Naive thymus-derived CD4-positive, alpha-beta T cell (primary cell): ENCODE measurements around the gene TOR4A. TPM values are rescaled to one million over a fixed set of nuclear protein-coding genes. Genes with fewer than 3 reads are reported as not detected.
A peak's percentile ranks its signal among the peaks of the same experiment; 100 is the strongest.
"Not testable (repeated sequence)": the region's sequence is repeated elsewhere in the genome, so short reads cannot be mapped to it uniquely, and the experiment has no call there.

Source experiments
- ATAC-seq: fragments of 150-1000 bp; cut with Tn5 transposase; 2 replicates; pipeline ENCODE4 v1.10.0; 2021; ENCODE audit warnings: mild to moderate bottlenecking, moderate library complexity
- CTCF ChIA-PET: fragments of 350-600 bp; sonication (Branson Sonifier 250); formaldehyde crosslinking; loops from one replicate; lab custom pipeline; 2021; ENCODE audit warnings: antibody characterized with exemption; lab: Charles Lee
- POLR2A ChIA-PET: fragments of 350-600 bp; sonication (Branson Sonifier 250); formaldehyde crosslinking; loops from one replicate; lab custom pipeline; 2021; ENCODE audit warnings: antibody characterized with exemption, inconsistent platforms; lab: Charles Lee
- DNase-seq, 9 donors: peaks; one replicate each; pipeline versions ENCODE4 v3.0.0 to v3.0.0-alpha.2; 2020 to 2022; ENCODE audit warnings: mixed read lengths in 1 of 9
- H3K27ac ChIP-seq: one replicate; pipeline ENCODE4 v1.7.0; 2013; ENCODE audit warnings: mild to moderate bottlenecking, low read depth, low read length, moderate library complexity
- H3K27me3 ChIP-seq, 2 donors: one replicate each; pipeline ENCODE4 v1.7.0; 2013; ENCODE audit warnings: low read length in 2 of 2, mild to moderate bottlenecking in 2 of 2, moderate library complexity in 2 of 2; ENCODE audit not compliant: control insufficient read depth in 2 of 2, insufficient read depth in 2 of 2
- H3K36me3 ChIP-seq, 3 experiments: 1 replicate in 2 of 3; 2 replicates in 1 of 3; pipeline ENCODE4 v1.7.0; 2013; ENCODE audit warnings: low read length in 3 of 3, mild to moderate bottlenecking in 3 of 3, moderate library complexity in 1 of 3; ENCODE audit not compliant: insufficient read depth in 3 of 3, control insufficient read depth in 2 of 3
- H3K4me1 ChIP-seq, 2 donors: one replicate each; pipeline ENCODE4 v1.7.0; 2013; ENCODE audit warnings: low read length in 2 of 2, mild to moderate bottlenecking in 2 of 2, moderate library complexity in 1 of 2; ENCODE audit not compliant: control insufficient read depth in 2 of 2, insufficient read depth in 2 of 2
- H3K4me3 ChIP-seq: 2 replicates; pipeline ENCODE4 v1.7.0; 2013; ENCODE audit warnings: mild to moderate bottlenecking, low read length
- H3K9me3 ChIP-seq, 3 experiments: 1 replicate in 2 of 3; 2 replicates in 1 of 3; pipeline ENCODE4 v1.7.0; 2013; ENCODE audit warnings: low read length in 3 of 3; ENCODE audit not compliant: control insufficient read depth in 2 of 3
- H3K27ac Mint-ChIP-seq, 9 donors: one replicate each; pipeline ENCODE4 v1.8.0; 2020 to 2022; ENCODE audit warnings: mixed read lengths in 9 of 9, mild to moderate bottlenecking in 8 of 9, moderate library complexity in 5 of 9, inconsistent platforms in 2 of 9
- H3K27me3 Mint-ChIP-seq, 5 donors: one replicate each; pipeline ENCODE4 v1.8.0; 2021 to 2022; ENCODE audit warnings: mixed read lengths in 5 of 5, mild to moderate bottlenecking in 1 of 5
- H3K36me3 Mint-ChIP-seq, 5 donors: one replicate each; pipeline ENCODE4 v1.8.0; 2020 to 2022; ENCODE audit warnings: mixed read lengths in 5 of 5, mild to moderate bottlenecking in 3 of 5, inconsistent platforms in 1 of 5
- H3K4me1 Mint-ChIP-seq, 7 donors: one replicate each; pipeline ENCODE4 v1.8.0; 2020 to 2022; ENCODE audit warnings: mixed read lengths in 7 of 7, mild to moderate bottlenecking in 3 of 7, inconsistent platforms in 1 of 7
- H3K4me3 Mint-ChIP-seq, 10 donors: one replicate each; pipeline ENCODE4 v1.8.0; 2020 to 2022; ENCODE audit warnings: mild to moderate bottlenecking in 10 of 10, mixed read lengths in 10 of 10, moderate library complexity in 6 of 10, inconsistent platforms in 2 of 10
- H3K9me3 Mint-ChIP-seq, 11 donors: one replicate each; pipeline ENCODE4 v1.8.0; 2020 to 2022; ENCODE audit warnings: mixed read lengths in 11 of 11, mild to moderate bottlenecking in 4 of 11, inconsistent platforms in 1 of 11, moderate library complexity in 1 of 11
- intact Hi-C, 2 donors: fragments of 100-400 bp; cut with micrococcal nuclease; formaldehyde crosslinking; loops; one replicate each; pipeline ENCODE4 v1.15.1; 2023
- polyA plus RNA-seq, 2 donors: library from polyadenylated mRNA; unstranded; fragments of 300-500 nt; fragmentation: Illumina TruSeq; gene quantifications; one replicate each; pipeline ENCODE4 v1.2.3, GENCODE V29; 2021
- total RNA-seq, 6 experiments: library from RNA in 5 of 6; stranded (reverse) in 5 of 6; gene quantifications; 1 replicate in 5 of 6; 2 replicates in 1 of 6; pipeline ENCODE4 v1.2.3 and lab custom pipeline; 2021 to 2026

Gene TOR4A
- total and polyA plus RNA-seq, 7 experiments from 2014 or later: 0.07 to 16.6 (median 1.7) TPM; not detected in 1

- H3K27me3 ChIP-seq: no peaks in the 10 kb centered on the region
- ATAC-seq (no peak), DNase-seq (peak in 1 of 9 donors; percentile 24)
- ChIA-PET POLR2A (interaction anchor here (0.7 to 9.5 kb wide), 13 partner anchors 10 to 847 kb away, joined by 3 to 168 read pairs (median 4); partner anchors contain the start of genes ANAPC2, EXD3, MAN1B1 and NOXA1), CTCF (interaction anchor here (0.8 to 2.6 kb wide), 3 partner anchors 15 to 19 kb away, joined by 4 to 9 read pairs (median 6); partner anchors contain the start of gene TUBB4B)
- Mint-ChIP-seq H3K27ac (peak overlapping the region in 5 of 9 donors; percentile 65 to 91 (median 79)), H3K4me1 (peaks cover 0 to 22% (median 17%) of the 10 kb centered on the region in 7 donors), H3K9me3 (peaks cover 0 to 1% (median 0%) of the 10 kb centered on the region in 11 donors), H3K36me3 (peaks cover 0 to 8% (median 0%) of the 10 kb centered on the region in 5 donors), H3K27me3 (no peaks in the 10 kb centered on the region), H3K4me3 (peak overlapping the region; percentile 79 to 94 (median 88))
- H3K36me3 ChIP-seq: peaks cover 0 to 31% (median 0%) of the 10 kb centered on the region in 3 experiments
- peaks cover 11% of the 10 kb centered on the region in 2 donors for H3K4me1 ChIP-seq
- H3K9me3 ChIP-seq: no peaks in the 10 kb centered on the region
- peak overlapping the region; percentile 70 for H3K27ac ChIP-seq
- intact Hi-C loops: loop anchor here (1.0 to 2.0 kb wide), 7 partner anchors 14 to 311 kb away; partner anchors contain the start of genes TUBB4B (in 2 of the 2), ANAPC2 (in 1 of the 2), FBXW5 (in 1 of the 2) and NDOR1 (in 1 of the 2)
- H3K4me3 ChIP-seq: peak overlapping the region; percentile 91
Measured at GRCh38 chr9:137255448-137256114, 21.9 kb upstream of the TOR4A start.

- no peaks in the 10 kb centered on the region for H3K27me3 ChIP-seq
- peaks cover 0 to 31% (median 0%) of the 10 kb centered on the region in 3 experiments for H3K36me3 ChIP-seq
- H3K4me1 Mint-ChIP-seq: peaks cover 0 to 22% (median 17%) of the 10 kb centered on the region in 7 donors
- peaks cover 11% of the 10 kb centered on the region in 2 donors for H3K4me1 ChIP-seq
- H3K4me3 ChIP-seq: peak overlapping the region; percentile 91
- H3K27ac Mint-ChIP-seq: peak overlapping the region in 2 of 9 donors; percentile 51 to 60
- peaks cover 0 to 1% (median 0%) of the 10 kb centered on the region in 11 donors for H3K9me3 Mint-ChIP-seq
- no peak overlapping the region for H3K27ac ChIP-seq
- H3K27me3 Mint-ChIP-seq: no peaks in the 10 kb centered on the region
- ChIA-PET POLR2A (interaction anchor here (0.7 to 9.5 kb wide), 10 partner anchors 9 to 275 kb away, joined by 3 to 168 read pairs (median 4); partner anchors contain the start of genes MAN1B1, TPRN and TUBB4B), CTCF (interaction anchor here (0.6 to 1.4 kb wide), 4 partner anchors 15 to 449 kb away, joined by 3 to 6 read pairs (median 4); partner anchors contain the start of genes RABL6 and TUBB4B)
- intact Hi-C loops: no loop called here
- peaks cover 0 to 8% (median 0%) of the 10 kb centered on the region in 5 donors for H3K36me3 Mint-ChIP-seq
- DNase-seq (no peak), ATAC-seq (no peak)
- H3K4me3 Mint-ChIP-seq: peak overlapping the region; percentile 79 to 94 (median 88)
- no peaks in the 10 kb centered on the region for H3K9me3 ChIP-seq
Measured at GRCh38 chr9:137256362-137256761, 21.2 kb upstream of the TOR4A start.

GRCh38 chr9:137256856-137257255, 20.7 kb upstream of the TOR4A start:
- Mint-ChIP-seq H3K4me1 (peaks cover 0 to 22% (median 17%) of the 10 kb centered on the region in 7 donors), H3K27ac (no peak overlapping the region), H3K4me3 (peak overlapping the region in 9 of 10 donors; percentile 42 to 94 (median 88)), H3K36me3 (peaks cover 0 to 12% (median 4%) of the 10 kb centered on the region in 5 donors), H3K9me3 (peaks cover 0 to 1% (median 0%) of the 10 kb centered on the region in 11 donors), H3K27me3 (no peaks in the 10 kb centered on the region)
- Histone ChIP-seq H3K4me1 (peaks cover 11% of the 10 kb centered on the region in 2 donors), H3K27ac (no peak overlapping the region), H3K4me3 (no peak overlapping the region), H3K9me3 (no peaks in the 10 kb centered on the region), H3K27me3 (no peaks in the 10 kb centered on the region), H3K36me3 (peaks cover 0 to 31% (median 0%) of the 10 kb centered on the region in 3 experiments)
- CTCF ChIA-PET: interaction anchor here (1.2 to 1.4 kb wide), 2 partner anchors 17 to 20 kb away, joined by 4 to 6 read pairs; no protein-coding TSS in a partner anchor
- intact Hi-C loops: no loop called here
- POLR2A ChIA-PET: interaction anchor here (1.1 to 9.5 kb wide), 7 partner anchors 9 to 128 kb away, joined by 3 to 168 read pairs (median 4); partner anchors contain the start of genes TPRN and TUBB4B
- ATAC-seq (no peak), DNase-seq (no peak)

- H3K27me3 Mint-ChIP-seq, H3K9me3 ChIP-seq, ATAC-seq, H3K27ac Mint-ChIP-seq, H3K9me3 Mint-ChIP-seq, H3K27ac ChIP-seq, H3K4me3 Mint-ChIP-seq, H3K4me1 Mint-ChIP-seq, H3K4me1 ChIP-seq, H3K27me3 ChIP-seq, H3K4me3 ChIP-seq, POLR2A ChIA-PET: not testable (repeated sequence)
- DNase-seq: peak in 1 of 9 donors; percentile 3
- CTCF ChIA-PET: interaction anchor here (1.4 kb wide), 1 partner anchor 26 kb away, joined by 3 read pairs; no protein-coding TSS in a partner anchor
- H3K36me3 Mint-ChIP-seq: peaks cover 0 to 19% (median 6%) of the 10 kb centered on the region in 5 donors
- H3K36me3 ChIP-seq: peaks cover 0 to 58% (median 4%) of the 10 kb centered on the region in 3 experiments
- intact Hi-C loops: loop anchor here in 1 of 2 donors (1.0 kb wide), 1 partner anchor 26 kb away; no protein-coding TSS in a partner anchor
Measured at GRCh38 chr9:137262173-137262908, 15.2 kb upstream of the TOR4A start.

- Mint-ChIP-seq H3K9me3 (no peaks in the 10 kb centered on the region), H3K27ac (no peak overlapping the region), H3K27me3 (no peaks in the 10 kb centered on the region), H3K4me3 (no peak overlapping the region), H3K4me1 (peaks cover 0 to 5% (median 0%) of the 10 kb centered on the region in 7 donors), H3K36me3 (peaks cover 0 to 23% (median 6%) of the 10 kb centered on the region in 5 donors)
- no peak overlapping the region for H3K4me3 ChIP-seq
- H3K36me3 ChIP-seq: peaks cover 0 to 60% (median 4%) of the 10 kb centered on the region in 3 experiments
- no peaks in the 10 kb centered on the region for H3K4me1 ChIP-seq
- H3K27ac ChIP-seq: no peak overlapping the region
- ChIA-PET CTCF (no interaction called here), POLR2A (no interaction called here)
- DNase-seq (peak in 1 of 9 donors; percentile 3), ATAC-seq (no peak)
- no peaks in the 10 kb centered on the region for H3K27me3 ChIP-seq
- H3K9me3 ChIP-seq: no peaks in the 10 kb centered on the region
- intact Hi-C loops: loop anchor here in 1 of 2 donors (1.0 kb wide), 1 partner anchor 27 kb away; no protein-coding TSS in a partner anchor
Measured at GRCh38 chr9:137262909-137263285, 14.6 kb upstream of the TOR4A start.

GRCh38 chr9:137263506-137263905, 14.0 kb upstream of the TOR4A start:
- no peak overlapping the region for H3K27ac Mint-ChIP-seq
- H3K9me3 ChIP-seq: no peaks in the 10 kb centered on the region
- no peak overlapping the region for H3K27ac ChIP-seq
- H3K27me3 Mint-ChIP-seq: no peaks in the 10 kb centered on the region
- intact Hi-C loops: no loop called here
- ChIA-PET CTCF (no interaction called here), POLR2A (interaction anchor here (1.1 kb wide), 1 partner anchor 9 kb away, joined by 5 read pairs; no protein-coding TSS in a partner anchor)
- H3K36me3 ChIP-seq: peaks cover 0 to 60% (median 4%) of the 10 kb centered on the region in 3 experiments
- no peaks in the 10 kb centered on the region for H3K9me3 Mint-ChIP-seq
- ATAC-seq: no peak
- peaks cover 0 to 6% (median 2%) of the 10 kb centered on the region in 7 donors for H3K4me1 Mint-ChIP-seq
- no peak for DNase-seq
- H3K4me1 ChIP-seq: no peaks in the 10 kb centered on the region
- no peaks in the 10 kb centered on the region for H3K27me3 ChIP-seq
- no peak overlapping the region for H3K4me3 Mint-ChIP-seq
- no peak overlapping the region for H3K4me3 ChIP-seq
- H3K36me3 Mint-ChIP-seq: peaks cover 2 to 25% (median 6%) of the 10 kb centered on the region in 5 donors
